D721Med (cell line): ENCODE data around the gene SEMA7A.

ENCODE experiments used
- DNase-seq: peaks from one replicate; pipeline ENCODE4 v3.0.0; 2011; ENCODE audit warnings: low spot score; ENCODE audit not compliant: insufficient read length
- FAIRE-seq: peaks from 2 replicates; lab custom pipeline; 2011; peaks lifted over from hg19 to GRCh38; lab: Jason Lieb, UNC
- CTCF ChIP-seq: IDR thresholded peaks from 2 replicates; pipeline ENCODE4 v1.5.1; 2012; ENCODE audit warnings: mild to moderate bottlenecking, control low read depth; ENCODE audit not compliant: insufficient read depth; ENCODE audit errors: missing control alignments

The SEMA7A gene

GRCh38 chr15:74373056-74373650 is 60.6 kb downstream of the SEMA7A start:
- no peak for FAIRE-seq
- TF ChIP-seq CTCF, result no peak
- no peak for DNase-seq

- FAIRE-seq (no peak), DNase-seq (no peak)
- TF ChIP-seq CTCF, result no peak
Observed at GRCh38 chr15:74370471-74370870, 63.3 kb downstream of the SEMA7A start.

GRCh38 chr15:74369756-74370155 is 64.0 kb downstream of the SEMA7A start:
- TF ChIP-seq CTCF, result no peak
- FAIRE-seq (no peak), DNase-seq (no peak)

GRCh38 chr15:74369084-74369745 is 64.5 kb downstream of the SEMA7A start:
- FAIRE-seq, result no peak
- TF ChIP-seq CTCF, result no peak
- no peak for DNase-seq

- FAIRE-seq (no peak), DNase-seq (no peak)
- TF ChIP-seq CTCF, result no peak
Observed at GRCh38 chr15:74368121-74368520, 65.6 kb downstream of the SEMA7A start.

GRCh38 chr15:74367296-74367854 is 66.4 kb downstream of the SEMA7A start, which contains the start of gene CYP11A1:
Gene CYP11A1, minus strand, starts transcription at chr15:74367646. Its CDS starts 61 bp downstream, at chr15:74367585.
- FAIRE-seq, result no peak

More at GRCh38 chr15:74367296-74367854, 66.4 kb downstream of the SEMA7A start, which contains the start of gene CYP11A1:
- no peak for DNase-seq
- no peak for TF ChIP-seq CTCF
